HG02884 (cell line): ENCODE data around the gene RAB4B.
"Not testable (repeated sequence)": the region's sequence is repeated elsewhere in the genome, so short reads cannot be mapped to it uniquely, and the experiment has no call there.

Source experiments
- ATAC-seq: cut with Tn5 transposase; IDR thresholded peaks from one replicate; pipeline ENCODE4 v1.9.1; 2021; ENCODE audit warnings: mild to moderate bottlenecking, moderate library complexity; ENCODE audit not compliant: unreplicated experiment

Gene RAB4B

DNA sequence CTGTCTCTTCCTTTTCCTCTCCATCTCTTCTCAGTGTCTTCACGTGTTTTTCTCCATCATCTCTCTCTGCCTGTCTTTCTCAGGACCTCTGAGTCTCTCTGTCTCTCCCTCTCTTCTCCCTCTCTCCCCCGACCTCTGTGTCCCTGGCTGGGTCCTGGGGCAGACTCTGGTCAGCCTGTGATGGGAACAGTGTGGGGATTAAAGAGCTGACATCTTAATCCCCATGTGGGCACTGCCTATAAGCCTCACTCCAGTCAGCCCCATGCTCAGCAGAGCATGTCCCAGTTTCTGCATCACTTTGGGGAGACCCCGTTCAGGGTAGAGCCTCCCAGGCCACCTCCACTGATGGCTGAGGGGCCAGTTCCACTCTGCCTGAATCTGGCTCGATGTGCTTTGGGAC, 37.2 kb downstream of the RAB4B start:
- ATAC-seq: no peak

DNA sequence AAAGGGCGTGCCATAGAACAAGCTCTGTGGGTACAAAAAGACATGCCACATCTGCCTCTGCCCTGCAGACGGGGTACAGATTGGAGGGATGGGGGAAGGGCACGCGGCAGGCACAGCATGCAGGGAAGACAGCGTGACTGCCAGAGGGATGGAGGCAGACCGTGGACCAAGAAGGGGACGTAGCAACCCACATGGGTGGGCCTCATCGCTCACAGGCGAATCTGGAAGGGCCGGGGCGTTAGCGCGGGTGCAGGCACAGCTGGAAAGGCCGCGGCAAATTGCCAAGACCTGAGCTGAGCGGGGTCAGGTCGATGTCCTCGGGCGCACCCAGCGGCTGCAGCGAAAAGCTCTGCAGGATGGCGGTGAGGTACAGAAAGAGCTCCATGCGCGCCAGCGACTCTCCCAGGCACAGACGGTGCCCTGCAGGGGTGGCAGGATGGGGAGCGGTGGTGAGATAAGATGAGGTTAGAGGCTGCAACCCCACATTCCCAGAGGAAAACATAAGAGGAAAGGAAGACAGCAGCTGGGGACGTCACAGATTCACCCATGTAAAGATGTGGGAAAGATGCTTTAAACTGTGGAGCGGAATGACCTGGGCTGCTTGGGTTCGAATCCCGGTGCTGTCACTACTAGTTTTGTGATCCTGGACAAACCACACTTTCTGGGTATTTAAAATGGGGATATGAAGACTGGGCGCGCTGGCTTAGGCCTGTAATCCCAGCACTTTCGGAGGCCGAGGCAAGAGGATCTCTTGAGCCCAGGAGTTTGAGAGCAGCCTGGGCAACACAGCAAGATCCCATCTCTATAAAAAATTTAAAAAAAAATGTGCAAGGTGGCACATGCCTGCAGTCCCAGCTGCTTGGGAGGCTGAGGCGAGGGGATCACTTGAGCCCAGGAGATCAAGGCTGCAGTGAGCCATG, 40.7 kb downstream of the RAB4B start:
- ATAC-seq: not testable (repeated sequence)

DNA sequence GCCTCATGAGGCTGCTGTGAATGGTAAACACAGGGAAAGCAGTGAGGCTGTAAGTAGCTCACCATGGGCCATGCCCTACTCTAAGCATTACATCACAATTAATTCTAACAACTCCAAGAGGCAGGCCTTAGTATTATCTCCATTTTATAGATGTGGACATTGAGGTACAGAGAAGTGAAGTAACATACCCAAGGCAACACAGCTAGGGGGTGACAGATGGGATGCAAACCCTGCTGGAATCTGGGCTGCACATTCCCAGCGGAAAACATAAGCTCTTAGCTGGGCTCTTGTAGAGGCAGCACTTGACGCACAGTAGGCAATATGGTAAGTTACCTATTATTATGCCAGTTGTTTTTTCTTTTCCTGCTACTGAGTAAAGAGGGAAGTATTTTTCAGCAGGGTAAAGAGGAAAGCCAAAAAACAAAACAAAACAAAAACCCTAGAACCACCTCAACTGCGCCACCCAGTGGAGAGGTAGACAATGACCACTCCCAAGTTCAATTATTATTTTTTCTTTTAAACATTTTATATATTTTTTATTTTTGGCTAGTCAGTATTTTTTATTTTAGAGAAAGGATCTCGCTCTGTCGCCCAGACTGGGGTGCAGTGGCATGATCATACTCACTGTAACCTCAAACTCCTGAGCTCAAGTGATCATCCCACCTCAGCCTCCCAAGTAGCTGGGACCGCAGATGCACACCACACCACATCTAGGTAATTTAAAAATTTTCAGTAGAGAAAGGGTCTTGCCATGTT, 41.6 kb downstream of the RAB4B start:
- not testable (repeated sequence) for ATAC-seq

DNA sequence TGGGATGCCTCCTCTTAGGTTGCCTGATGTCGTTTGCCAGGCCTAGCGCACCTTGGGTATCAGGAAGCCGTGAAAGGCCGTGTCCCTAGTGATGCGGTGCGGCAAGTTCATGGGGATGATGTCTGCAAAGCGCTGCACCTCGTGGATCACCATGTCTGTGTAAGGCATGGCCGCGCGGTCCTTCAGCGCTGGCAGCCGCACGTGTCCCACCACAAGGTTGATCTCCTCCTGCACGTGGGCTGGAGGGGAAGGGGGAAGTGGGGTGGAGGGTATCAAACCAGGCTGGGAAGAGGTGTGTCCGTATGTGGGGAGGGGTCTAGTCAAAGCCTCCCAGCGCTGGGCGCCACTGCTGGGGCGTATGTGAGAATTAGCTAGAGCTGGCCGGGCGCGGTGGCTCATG, 44.1 kb downstream of the RAB4B start:
- ATAC-seq: no peak

DNA sequence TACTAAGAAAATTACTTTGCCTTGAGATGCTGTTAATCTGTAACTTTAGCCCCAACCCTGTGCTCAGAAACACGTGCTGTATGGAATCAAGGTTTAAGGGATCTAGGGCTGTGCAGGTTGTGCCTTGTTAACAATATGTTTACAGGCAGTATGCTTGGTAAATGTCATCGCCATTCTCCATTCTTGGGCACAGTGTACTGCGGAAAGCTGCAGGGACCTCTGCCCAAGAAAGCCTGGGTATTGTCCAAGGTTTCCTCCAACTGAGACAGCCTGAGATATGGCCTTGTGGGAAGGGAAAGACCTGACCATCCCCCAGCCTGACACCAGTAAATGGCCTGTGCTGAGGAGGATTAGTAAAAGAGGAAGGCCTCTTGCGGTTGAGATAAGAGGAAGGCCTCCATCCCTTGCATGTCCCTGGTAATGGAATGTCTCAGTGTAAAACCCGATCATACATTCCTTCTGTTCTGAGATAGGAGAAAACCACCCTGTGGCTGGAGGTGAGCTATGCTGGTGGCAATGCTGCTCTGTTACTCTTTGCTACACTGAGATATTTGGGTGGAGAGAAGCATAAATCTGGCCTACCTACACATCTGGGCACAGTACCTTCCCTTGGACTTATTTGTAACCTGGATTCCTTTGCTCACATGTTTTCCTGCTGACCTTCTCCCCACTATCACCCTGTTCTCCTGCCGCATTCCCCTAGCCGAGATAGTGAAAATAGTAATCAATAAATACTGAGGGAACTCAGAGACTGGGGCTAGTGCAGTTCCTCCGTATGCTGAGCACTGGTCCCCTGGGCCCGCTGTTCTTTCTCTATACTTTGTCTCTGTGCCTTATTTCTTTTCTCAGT, 44.9 kb downstream of the RAB4B start:
- not testable (repeated sequence) for ATAC-seq

DNA sequence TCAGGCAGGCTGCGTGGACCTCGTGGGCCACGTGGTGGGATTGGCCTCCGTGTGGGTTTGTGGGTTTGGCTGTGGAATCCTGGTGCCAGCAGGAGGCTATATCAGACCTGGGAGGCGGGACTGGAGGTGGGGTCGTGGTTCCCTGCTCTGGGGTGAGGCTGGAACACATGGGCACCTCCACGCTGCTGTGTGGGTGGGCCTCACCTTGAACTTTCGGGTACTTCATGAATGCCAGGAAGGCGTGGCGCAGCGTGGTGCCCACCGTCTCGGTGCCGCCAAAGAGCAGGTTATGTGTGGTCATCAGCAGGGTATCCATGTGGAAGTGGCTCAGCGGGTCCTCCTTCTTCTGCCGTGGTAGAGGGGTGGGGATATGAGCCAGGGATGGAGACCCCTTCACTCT, 46.9 kb downstream of the RAB4B start:
- not testable (repeated sequence) for ATAC-seq

DNA sequence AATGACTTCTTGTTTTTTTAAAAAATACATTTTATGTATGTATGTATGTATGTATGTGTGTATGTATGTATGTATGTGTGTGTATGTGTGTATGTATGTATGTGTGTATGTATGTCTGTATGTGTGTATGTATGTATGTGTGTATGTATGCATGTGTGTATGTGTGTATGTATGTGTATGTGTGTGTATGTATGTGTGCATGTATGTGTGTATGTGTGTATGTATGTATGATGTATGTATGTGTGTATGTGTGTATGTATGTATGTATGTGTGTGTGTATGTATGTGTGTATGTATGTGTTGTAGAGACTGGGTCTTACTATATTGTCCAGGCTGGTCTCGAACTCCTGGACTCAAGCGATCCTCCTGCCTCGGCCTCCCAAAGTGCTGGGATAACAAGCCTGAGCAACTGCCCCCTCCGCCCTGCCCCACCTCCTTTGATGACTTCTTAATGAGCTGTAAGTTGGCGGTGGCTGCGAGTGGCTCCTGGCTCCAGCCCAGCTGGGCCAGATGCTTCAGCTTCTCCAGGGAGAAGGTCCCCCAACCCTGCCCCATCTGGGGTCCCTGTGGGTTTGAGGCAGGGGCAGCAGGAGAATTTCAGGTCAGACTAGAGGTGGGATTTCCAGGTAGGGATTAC, 47.5 kb downstream of the RAB4B start:
- not testable (repeated sequence) for ATAC-seq

DNA sequence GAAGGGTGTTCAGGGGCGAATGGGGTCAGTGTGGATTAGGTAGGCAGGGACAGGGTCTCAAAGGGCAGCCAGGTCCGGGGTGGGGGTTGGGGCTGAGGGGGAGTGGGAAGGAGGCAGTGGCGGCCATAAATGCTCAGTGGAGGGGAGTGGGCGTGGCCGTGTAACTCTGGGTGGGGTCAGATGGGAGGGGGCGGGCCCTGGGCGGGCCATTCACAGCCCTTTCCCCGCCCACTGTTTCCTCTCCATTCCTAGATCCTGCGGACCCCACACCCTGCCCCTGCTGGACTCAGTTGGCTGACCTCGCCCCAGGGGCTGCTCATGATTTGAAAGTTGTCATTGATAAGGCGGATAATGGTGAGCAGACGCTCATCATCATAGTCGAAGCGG, 48.3 kb downstream of the RAB4B start:
- not testable (repeated sequence) for ATAC-seq

DNA sequence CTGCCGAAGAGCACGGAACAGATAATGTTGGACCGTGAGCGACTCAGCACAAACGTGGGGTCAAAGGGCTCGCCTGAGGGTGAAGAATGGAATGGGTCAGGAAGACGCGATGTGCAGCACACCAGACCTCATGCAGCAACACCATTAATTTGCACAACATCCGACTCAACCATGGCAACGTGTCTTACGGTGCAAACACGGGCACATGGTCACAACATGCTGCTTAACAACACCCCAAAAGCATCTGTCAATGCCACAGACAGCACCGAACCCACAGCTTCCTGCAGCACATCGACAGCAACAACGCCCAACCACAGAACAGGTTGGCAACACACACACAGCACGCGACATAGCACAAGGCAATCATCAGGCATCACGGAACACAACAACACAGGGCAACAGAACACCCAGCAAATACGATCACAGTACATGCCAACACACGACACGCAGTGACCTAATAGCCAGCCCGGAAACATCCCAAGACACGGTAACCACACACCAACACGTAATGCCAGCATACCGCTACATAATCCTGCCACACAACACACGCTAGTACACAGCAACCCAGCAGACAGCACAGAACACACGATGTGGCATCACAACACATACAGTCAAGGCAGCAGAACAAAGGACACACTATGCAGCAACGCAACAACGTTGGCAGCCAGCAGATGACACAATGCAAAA, 48.8 kb downstream of the RAB4B start:
- not testable (repeated sequence) for ATAC-seq

DNA sequence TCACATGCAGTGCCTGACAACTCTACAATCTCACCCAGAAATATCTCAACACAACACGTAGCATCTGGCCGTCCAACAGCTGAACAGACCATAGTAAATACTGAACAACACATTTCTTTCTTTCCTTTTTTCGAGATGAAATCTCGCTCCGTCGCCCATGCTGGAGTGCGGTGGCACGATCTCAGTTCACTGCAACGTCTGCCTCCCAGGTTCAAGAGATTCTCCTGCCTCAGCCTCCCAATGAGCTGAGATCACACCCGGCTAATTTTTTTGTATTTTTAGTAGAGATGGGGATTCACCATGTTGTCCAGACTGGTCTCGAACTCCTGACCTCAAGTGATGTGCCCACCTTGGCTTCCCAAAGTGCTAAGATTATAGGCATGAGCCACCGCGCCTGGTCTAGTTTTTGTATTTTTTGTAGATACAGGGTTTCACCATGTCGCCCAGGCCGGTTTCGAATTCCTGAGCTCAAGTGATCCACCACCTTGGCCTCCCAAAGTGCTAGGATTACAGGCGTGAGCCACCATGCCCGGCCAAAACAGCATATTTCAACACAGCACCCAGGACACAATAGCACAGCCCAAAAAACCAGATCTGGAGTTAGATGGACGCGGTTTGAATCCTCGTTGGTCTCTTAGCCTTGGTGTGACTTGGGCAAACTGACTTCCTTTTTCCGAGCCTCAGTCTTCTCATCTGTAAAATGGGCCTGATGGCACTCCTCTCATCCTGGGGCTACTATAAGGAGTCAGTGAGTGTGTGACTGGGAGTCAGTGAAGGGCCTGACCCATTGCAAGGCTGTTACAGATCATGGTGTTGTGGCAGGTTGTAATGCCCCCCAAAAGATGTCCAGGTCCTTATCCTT, 49.6 kb downstream of the RAB4B start:
- no peak for ATAC-seq

DNA sequence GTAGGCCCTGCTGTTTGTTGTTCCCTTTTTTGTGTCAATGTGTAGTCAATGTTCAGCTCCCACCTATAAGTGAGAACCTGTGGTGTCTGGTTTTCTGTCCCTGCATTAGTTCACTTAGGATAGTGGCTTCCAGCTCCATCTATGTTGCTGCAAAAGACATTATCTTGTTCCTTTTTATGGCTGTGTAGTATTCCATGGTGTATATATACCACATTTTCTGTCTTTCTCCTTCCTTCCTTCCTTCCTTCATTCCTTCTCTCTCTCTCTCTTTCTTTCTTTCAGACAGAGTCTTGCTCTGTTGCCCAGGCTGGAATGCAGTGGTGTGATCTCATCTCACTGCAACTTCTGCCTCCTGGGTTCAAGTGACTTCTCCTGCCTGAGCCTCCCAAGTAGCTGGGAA, 51.2 kb downstream of the RAB4B start:
- ATAC-seq: no peak

DNA sequence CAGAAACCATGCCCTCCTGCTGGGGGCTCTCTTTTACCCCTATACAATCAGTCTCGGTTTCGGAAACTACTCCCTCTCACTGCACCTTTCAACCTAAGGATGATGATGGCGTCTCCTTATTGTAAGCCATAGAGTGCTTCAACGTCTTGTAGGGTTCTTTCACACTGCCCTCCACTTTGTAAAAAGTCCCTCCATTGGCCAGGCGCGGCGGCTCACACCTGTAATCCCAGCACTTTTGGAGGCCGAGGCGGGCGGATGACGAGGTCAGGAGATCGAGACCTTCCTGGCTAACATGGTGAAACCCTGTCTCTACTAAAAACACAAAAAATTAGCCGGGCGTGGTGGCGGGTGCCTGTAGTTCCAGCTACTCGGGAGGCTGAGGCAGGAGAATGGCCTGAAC, 52.7 kb downstream of the RAB4B start:
- not testable (repeated sequence) for ATAC-seq

DNA sequence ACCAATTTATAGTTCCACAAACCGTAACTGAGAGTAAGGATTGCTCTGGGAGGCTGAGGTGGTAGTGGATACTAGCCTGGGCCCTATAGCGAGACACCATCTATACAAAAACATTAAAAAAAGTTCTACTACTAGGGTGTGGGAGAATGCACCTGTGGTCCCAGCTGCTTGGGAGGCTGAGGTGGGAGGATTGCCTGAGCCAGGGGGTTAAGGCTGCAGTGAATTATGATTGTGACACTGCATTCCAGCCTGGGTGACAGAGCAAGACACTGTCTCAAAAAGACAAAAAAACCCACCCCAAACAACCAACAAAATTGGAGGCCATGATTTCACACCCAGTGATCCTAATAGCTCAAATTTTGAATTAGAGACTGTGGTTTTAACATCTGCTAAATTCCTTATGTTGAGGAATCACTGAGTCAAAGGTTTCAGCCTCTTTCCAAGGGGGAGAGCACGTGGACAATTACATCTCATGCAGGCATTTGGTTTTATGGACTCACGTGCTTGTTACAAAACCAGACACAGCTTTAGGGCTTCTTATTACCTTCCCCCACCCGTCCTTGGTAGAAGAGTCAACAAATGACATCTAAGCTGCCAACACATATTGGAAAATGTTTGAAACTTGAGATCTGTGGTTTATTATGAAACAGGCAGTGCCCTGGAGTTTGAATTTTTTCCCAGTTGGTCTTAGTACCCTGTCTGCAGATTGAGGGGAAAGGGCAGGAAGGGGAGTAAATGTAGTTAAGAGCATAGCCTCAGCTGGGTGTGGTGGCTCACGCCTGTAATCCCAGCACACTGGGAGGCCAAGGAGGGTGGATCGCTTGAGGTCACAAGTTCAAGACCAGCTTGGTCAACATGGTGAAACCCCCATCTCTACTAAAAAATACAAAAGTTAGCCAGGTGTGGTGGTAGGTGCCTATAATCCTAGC, 53.7 kb downstream of the RAB4B start:
- ATAC-seq: no peak

DNA sequence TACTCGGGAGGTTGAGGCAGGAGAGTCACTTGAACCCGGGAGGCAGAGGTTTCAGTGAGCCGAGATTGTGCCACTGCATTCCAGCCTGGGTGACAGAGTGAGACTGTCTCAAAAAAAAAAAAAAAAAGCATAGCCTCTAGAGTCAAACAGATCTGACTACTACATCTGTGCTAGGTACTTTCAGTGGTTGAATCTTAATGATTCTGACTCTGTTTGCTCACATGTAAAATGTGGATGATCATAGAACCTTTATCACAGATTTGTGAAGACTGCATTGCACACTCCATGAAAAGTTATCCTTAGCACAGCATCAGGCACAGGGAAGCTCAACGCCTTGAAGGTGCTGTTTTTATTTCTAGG, 54.4 kb downstream of the RAB4B start:
- not testable (repeated sequence) for ATAC-seq

DNA sequence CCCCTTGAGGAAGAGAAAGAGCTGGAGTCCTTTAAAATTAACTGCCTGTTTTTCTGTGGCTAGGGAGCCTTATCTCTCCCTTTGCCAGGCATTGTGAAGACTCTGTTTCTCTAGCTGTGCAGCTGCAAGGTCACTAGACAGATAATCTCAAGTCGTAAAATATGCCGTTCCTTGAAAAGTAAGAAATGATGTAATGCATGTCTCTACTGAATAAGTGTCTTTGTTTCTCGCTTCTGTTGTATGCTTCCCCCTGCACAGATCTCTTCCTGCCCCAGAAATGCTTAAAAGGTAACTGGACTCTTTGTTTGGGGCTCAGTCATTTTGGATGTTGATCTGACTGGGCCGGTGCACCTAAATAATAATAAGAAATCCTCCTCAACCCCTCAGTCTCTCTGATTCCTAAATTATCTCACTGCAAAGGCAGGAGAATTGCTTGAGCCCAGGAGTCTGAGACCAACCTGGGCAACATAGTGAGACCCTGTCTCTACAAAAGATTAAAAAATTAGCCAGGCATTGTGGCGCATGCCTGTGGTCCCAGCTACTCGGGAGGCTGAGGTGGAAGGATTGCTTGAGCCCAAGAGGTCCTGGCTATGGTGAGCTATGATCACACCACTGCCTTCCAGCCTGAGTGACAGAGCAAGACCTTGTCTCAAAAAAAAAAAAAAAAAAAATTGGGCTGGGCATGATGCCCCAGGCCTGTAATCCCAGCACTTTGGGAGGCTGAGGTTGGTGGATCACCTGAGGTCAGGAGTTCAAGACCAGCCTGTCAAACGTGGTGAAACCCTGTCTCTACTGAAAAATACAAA, 55.9 kb downstream of the RAB4B start:
- ATAC-seq: not testable (repeated sequence)

DNA sequence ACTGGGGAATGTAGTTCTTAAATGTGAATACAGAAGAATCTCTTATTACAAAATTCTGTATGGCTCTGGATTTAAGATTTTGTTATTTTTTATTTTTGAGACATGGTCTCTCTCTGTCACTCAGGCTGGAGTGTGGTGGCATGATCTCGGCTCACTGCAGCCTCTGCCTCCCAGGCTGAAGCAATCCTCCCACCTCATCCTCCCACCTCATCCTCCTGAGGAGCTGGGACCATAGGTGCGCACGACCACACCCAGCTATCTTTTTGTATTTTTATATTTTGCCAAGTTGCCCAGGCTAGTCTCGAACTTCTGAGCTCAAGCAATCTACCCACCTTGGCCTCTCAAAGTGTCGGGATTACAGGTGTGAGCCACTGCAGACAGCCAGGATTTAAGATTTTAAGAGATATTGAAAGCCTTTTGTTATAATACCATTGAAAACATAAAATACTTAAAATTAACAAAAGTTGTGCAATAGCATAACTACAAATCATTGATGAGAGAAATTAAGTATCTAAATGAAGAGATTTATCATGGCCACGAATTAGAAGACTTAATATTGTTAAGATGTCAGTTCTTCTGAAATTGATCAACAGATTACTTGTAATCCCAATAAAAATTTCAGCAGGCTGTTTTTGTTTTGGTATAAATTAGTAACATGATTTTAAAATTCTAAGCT, 58.8 kb downstream of the RAB4B start:
- no peak for ATAC-seq

DNA sequence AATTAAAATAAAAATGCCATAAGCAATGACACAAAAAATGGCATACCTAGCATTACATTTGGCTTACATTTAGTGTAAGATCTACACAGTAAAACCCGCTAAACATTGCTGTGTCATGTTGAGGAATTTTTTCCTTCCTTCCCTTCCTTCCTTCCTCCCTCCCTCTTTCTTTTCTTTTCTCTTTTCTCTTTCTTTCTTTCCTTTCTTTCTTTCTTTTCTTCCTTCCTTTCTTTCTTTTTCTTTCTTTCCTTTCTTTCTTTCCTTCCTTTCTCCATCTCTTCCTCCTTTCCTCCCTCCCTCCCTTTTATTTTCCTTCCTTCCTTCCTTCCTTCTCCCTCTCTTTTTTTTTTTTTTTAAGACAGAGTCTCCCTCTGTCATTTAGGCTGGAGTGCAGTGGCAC, 60.4 kb downstream of the RAB4B start:
- not testable (repeated sequence) for ATAC-seq
